ENCODE results near the gene ZNF444. TPM values are rescaled to one million over a fixed set of nuclear protein-coding genes. Genes with fewer than 3 reads are reported as not detected.

The ZNF444 gene
- total RNA-seq, 2 donors from 2014 or later, result 28.2 to 31.0 TPM

DNA sequence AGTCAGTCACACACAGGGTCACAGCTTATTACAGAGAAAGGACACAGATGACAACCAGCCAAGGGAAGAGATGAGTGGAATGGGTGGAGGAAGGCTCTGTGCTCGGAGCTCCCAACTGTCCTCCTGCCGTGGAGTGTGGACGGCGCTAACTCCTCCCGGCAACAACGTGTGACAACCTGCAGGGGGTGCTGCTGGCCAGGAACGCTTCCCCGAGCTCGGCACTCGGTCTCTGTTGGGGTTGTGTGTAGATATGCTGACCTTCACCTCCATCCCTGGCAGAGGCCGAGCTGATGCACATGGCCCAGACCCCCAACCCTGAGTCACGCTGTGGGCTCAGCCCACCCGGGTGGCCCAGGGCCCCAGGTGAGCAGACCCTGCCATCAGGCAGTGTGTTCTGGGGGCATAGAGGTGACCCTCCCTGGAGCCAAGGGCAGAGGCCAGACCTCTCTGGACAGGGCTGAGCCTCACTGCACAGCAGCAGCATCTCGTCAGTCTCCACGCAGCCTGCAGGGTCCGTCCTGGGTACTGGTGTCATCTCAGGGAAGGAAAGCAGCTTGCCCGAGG lies 14.1 kb downstream of the ZNF444 start:
- Histone ChIP-seq H3K27ac (no peak overlapping the region), H3K4me1 (ENCODE audit: control insufficient read depth in 1 of 2, low read depth in 2 of 2) (no peaks in the 10 kb centered on the region), H3K27me3 (replicated peaks; ENCODE audit: insufficient read depth) (no peaks in the 10 kb centered on the region), H3K9me3 (no peaks in the 10 kb centered on the region), H3K4me3 (no peak overlapping the region), H3K36me3 (peaks cover 19% of the 10 kb centered on the region)
- no peak for DNase-seq (ENCODE audit: low spot score)
- no peak for ATAC-seq (ENCODE audit: insufficient number of reproducible peaks, low FRiP score, low read depth)
- TF ChIP-seq, protein P1, sequence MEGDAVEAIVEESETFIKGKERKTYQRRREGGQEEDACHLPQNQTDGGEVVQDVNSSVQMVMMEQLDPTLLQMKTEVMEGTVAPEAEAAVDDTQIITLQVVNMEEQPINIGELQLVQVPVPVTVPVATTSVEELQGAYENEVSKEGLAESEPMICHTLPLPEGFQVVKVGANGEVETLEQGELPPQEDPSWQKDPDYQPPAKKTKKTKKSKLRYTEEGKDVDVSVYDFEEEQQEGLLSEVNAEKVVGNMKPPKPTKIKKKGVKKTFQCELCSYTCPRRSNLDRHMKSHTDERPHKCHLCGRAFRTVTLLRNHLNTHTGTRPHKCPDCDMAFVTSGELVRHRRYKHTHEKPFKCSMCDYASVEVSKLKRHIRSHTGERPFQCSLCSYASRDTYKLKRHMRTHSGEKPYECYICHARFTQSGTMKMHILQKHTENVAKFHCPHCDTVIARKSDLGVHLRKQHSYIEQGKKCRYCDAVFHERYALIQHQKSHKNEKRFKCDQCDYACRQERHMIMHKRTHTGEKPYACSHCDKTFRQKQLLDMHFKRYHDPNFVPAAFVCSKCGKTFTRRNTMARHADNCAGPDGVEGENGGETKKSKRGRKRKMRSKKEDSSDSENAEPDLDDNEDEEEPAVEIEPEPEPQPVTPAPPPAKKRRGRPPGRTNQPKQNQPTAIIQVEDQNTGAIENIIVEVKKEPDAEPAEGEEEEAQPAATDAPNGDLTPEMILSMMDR (IDR thresholded peaks at IDR 0.05), result no peak

DNA sequence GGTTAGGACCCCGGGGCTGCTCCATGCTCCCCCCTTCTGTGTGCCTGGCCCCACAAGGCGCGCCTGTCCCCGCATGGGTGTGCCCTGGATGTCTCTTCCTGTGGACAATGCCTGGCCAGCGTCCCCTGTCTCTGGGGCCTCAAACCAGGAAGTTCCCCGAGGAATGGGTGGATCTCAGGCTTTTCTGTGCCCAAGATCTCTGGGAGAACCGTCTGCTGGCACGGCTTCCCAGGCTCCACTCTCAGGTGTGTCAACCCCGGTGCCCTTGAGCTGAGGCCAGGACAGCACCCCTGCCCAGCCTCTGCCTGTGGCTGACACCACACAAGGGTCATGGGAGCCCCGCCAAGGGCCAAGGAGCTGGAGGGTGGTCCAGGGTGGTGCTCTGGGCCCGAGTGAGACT lies 15.7 kb downstream of the ZNF444 start:
- TF ChIP-seq, protein P1 (IDR thresholded peaks at IDR 0.05), result no peak
- no peaks in the 10 kb centered on the region for H3K4me1 ChIP-seq (ENCODE audit: control insufficient read depth in 1 of 2, low read depth in 2 of 2)
- H3K27ac ChIP-seq, result no peak overlapping the region
- H3K27me3 ChIP-seq (replicated peaks; ENCODE audit: insufficient read depth), result no peaks in the 10 kb centered on the region
- H3K4me3 ChIP-seq, result no peak overlapping the region
- H3K36me3 ChIP-seq, result peaks cover 23% of the 10 kb centered on the region
- ATAC-seq (ENCODE audit: insufficient number of reproducible peaks, low FRiP score, low read depth), result no peak
- DNase-seq (ENCODE audit: low spot score), result no peak
- no peaks in the 10 kb centered on the region for H3K9me3 ChIP-seq

GRCh38 chr19:56158170-56158757 lies 17.2 kb downstream of the ZNF444 start:
- no peak for DNase-seq (ENCODE audit: low spot score)
- no peaks in the 10 kb centered on the region for H3K4me1 ChIP-seq (ENCODE audit: control insufficient read depth in 1 of 2, low read depth in 2 of 2)
- no peaks in the 10 kb centered on the region for H3K27me3 ChIP-seq (replicated peaks; ENCODE audit: insufficient read depth)
- peaks cover 23% of the 10 kb centered on the region for H3K36me3 ChIP-seq
- no peak overlapping the region for H3K27ac ChIP-seq
- TF ChIP-seq, protein P1 (IDR thresholded peaks at IDR 0.05), result no peak
- no peak for ATAC-seq (ENCODE audit: insufficient number of reproducible peaks, low FRiP score, low read depth)
- H3K4me3 ChIP-seq, result no peak overlapping the region
- H3K9me3 ChIP-seq, result no peaks in the 10 kb centered on the region

DNA sequence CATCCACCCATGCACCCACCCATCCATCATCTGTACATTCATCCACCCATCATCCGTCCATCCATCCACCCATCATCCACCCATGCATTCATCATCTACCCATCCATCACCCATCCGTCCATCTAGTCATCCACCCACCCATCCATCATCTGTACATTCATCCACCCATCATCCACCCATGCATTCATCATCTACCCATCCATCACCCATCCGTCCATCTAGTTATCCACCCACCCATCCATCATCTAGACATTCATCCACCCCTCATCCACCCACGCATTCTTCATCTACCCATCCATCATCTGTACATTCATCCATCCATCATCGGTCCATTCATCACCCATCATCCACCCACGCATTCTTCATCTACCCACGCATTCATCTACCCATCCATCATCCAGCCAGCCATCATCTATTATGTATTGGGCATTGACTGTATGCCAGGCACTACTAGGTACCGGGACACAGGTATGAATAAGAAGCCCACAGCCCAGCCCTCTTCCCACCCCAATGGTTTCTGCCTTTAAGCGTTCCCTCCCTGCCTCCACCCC lies 18.0 kb downstream of the ZNF444 start:
- Histone ChIP-seq H3K36me3 (peaks cover 23% of the 10 kb centered on the region), H3K4me1 (ENCODE audit: control insufficient read depth in 1 of 2, low read depth in 2 of 2) (no peaks in the 10 kb centered on the region), H3K27ac (no peak overlapping the region), H3K4me3 (no peak overlapping the region), H3K9me3 (no peaks in the 10 kb centered on the region), H3K27me3 (replicated peaks; ENCODE audit: insufficient read depth) (no peaks in the 10 kb centered on the region)
- TF ChIP-seq, protein P1 (IDR thresholded peaks at IDR 0.05), result no peak
- ATAC-seq (ENCODE audit: insufficient number of reproducible peaks, low FRiP score, low read depth) (no peak), DNase-seq (ENCODE audit: low spot score) (no peak)

GRCh38 chr19:56159622-56160271 lies 18.7 kb downstream of the ZNF444 start:
- peaks cover 23% of the 10 kb centered on the region for H3K36me3 ChIP-seq
- no peak for ATAC-seq (ENCODE audit: insufficient number of reproducible peaks, low FRiP score, low read depth)

More at GRCh38 chr19:56159622-56160271, 18.7 kb downstream of the ZNF444 start:
- Histone ChIP-seq H3K4me1 (ENCODE audit: control insufficient read depth in 1 of 2, low read depth in 2 of 2) (no peaks in the 10 kb centered on the region), H3K27me3 (replicated peaks; ENCODE audit: insufficient read depth) (no peaks in the 10 kb centered on the region), H3K9me3 (no peaks in the 10 kb centered on the region), H3K27ac (no peak overlapping the region), H3K4me3 (no peak overlapping the region)
- no peak for DNase-seq (ENCODE audit: low spot score)
- TF ChIP-seq, protein P1 (IDR thresholded peaks at IDR 0.05), result no peak

All from thoracic aorta (tissue), 2 donors.